DMS79 (cell line): ENCODE measurements around the gene SLC30A3.

ENCODE experiments used
- DNase-seq: peaks from one replicate; lab custom pipeline; 2025; lab: John Stamatoyannopoulos, UW

The SLC30A3 gene

GRCh38 chr2:27261241-27261925 is 1.5 kb downstream of the SLC30A3 start:
- DNase-seq = no peak

- no peak for DNase-seq
These were observed 4.8 kb downstream of the SLC30A3 start for GRCh38 chr2:27258051-27258450.

GRCh38 chr2:27256855-27257454 is 5.9 kb downstream of the SLC30A3 start:
- DNase-seq = no peak

DNA sequence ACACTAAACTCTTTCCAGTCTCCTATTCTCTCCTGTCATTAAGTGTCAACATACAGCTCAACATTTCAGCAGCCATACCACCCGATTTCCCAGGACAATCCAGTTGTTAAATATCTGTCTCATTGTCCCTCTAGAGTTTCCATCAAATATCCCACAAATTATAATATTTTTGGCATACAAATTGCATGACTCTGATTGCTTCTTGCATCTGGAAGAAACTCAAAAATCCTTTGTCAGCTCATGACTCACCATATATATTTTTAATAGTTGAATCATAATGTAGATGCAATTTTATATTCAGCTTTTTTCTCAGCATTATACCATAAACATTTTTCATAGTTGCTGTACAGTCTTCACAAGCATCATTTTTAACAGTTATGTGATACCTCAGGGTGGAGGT is 7.2 kb downstream of the SLC30A3 start:
- no peak for DNase-seq

- no peak for DNase-seq
These were observed 7.7 kb downstream of the SLC30A3 start for GRCh38 chr2:27255187-27255586.

DNA sequence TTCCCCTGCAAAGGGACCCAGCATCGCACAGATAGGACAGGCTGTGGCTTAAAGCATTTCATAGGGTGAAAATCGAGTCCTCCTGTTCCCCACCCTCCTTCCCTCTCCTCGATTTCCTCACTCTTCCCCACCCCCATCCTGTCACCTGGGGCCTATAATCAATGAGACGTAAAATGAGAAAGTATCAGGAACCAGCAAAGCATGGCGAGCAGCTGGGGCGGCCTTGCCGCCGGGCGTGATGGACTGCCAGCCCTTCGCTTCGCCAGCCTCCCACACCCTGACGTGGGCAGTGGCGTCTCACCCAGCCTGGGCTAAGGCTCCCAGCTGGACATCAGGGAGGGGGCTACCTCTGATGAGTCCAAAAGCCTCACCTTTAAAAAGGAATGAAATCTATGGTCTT is 11.1 kb downstream of the SLC30A3 start:
- DNase-seq = no peak

DNA sequence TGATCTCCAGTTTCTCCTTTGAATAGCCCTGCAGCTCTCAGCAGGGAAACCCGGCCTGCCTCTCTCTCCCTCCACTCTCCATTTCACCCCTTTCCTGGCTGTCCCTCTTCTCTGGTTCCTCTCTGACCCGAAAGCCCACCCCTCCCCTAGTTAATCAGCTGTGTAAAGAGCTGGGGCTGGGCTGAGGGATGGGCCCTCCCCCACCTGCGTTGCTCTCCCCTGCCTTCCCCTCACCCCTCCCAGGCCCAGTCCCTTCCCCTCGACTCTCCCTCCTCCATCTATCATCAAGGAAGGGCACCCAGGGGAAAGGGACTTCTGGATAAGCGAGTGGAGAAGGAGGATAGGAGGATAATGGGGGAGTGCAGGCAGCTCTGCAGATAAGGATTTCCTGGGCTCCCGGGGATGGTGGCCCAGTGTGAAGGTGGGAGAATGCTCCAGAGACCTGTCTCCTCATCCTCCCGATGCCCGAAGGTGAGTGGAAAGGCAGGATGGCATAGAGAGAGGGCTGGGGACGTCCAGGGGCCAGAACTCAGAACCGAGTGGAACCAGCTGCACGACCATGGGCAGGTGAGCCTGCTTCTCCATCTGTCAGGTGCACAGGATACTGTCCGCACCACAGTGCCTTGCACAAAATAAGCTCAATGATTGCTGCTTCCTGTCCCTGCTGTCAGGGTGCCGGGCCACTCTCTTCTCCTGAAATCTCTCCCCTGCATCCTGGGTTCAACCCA is 12.0 kb downstream of the SLC30A3 start:
- DNase-seq = no peak

- DNase-seq = no peak
These were observed 12.8 kb downstream of the SLC30A3 start for GRCh38 chr2:27249891-27250651.

DNA sequence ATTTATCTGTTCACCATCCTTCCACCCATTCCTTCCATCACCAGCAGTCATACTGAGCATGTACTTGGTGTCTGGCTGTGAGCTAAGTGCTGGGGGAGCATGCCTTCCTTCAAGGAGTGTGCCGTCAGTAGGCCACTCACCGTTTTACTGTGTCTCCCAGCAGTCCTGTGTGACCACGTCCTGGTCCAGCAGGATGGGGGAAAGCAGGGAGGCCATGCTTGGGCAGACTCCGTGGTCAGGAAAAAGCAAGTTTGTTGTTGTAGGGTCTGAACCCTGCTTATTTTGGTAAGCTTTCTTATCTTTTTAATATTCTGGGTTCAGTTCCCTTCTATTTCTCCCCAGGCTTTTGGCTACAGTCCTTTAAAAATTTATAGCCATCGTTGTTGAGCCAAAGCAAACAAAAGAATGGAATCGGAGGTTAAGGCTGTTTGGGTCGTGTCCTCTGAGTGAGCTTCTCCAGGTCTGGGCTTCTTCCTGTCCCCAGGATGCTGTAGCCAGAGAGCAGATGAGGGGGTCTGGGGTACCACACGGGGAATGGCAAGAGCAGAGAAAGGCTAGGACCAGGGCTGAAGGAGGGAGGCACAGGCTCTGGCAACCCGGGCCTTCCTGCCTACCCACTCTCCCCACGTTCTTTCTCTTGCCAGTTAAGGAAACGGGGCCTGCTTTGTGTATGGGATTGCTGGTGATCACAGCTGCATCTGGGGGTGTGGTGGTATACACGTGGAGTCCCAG is 13.5 kb downstream of the SLC30A3 start:
- no peak for DNase-seq

- DNase-seq = no peak
These were observed 15.0 kb downstream of the SLC30A3 start for GRCh38 chr2:27247893-27248292.

DNA sequence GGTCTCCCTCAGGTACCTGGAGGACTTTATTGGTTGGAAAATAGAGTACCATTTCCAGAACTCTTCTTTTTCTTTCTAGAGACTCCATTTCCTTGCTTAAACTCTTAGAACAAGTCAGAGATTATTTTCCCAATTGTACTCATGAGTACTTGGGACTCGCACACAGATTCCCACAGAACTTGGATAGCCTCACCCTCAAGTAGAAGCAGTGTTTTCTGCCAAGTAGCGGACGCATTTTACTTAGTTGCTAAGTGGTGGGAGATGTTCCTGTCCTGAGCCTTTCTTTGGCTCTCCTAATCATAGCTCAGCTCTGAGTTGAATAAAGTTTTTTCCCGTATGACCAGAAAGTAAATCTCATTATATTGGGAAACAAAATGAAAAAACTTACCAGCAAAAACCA is 17.2 kb downstream of the SLC30A3 start:
- DNase-seq = no peak

- DNase-seq = no peak
These were observed 17.7 kb downstream of the SLC30A3 start for GRCh38 chr2:27245116-27245515.

- no peak for DNase-seq
These were observed 19.3 kb downstream of the SLC30A3 start for GRCh38 chr2:27243391-27244130.

GRCh38 chr2:27242614-27242951 is 20.3 kb downstream of the SLC30A3 start:
- DNase-seq = no peak

GRCh38 chr2:27241761-27242613 is 20.9 kb downstream of the SLC30A3 start:
- no peak for DNase-seq

GRCh38 chr2:27240406-27240805 is 22.4 kb downstream of the SLC30A3 start:
- no peak for DNase-seq

- DNase-seq = no peak
These were observed 23.9 kb downstream of the SLC30A3 start for GRCh38 chr2:27238976-27239375.

DNA sequence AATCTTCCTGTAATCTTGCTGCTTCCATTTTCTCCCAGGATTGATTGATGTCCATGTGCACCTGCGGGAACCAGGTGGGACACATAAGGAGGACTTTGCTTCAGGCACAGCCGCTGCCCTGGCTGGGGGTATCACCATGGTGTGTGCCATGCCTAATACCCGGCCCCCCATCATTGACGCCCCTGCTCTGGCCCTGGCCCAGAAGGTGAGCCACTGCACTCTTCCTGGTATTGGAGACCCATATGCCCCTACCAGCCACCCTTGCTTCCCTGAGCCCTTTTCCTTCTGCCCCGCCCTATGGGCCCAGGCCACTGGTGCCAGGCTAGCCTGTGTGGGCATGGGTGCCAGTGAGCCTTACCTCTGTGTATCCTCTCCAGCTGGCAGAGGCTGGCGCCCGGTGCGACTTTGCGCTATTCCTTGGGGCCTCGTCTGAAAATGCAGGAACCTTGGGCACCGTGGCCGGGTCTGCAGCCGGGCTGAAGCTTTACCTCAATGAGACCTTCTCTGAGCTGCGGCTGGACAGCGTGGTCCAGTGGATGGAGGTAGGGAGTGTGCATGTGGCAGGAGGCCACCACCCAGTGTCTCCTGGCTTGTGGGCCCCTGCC is 25.4 kb downstream of the SLC30A3 start:
- no peak for DNase-seq

GRCh38 chr2:27236626-27237025 is 26.2 kb downstream of the SLC30A3 start:
- no peak for DNase-seq

DNA sequence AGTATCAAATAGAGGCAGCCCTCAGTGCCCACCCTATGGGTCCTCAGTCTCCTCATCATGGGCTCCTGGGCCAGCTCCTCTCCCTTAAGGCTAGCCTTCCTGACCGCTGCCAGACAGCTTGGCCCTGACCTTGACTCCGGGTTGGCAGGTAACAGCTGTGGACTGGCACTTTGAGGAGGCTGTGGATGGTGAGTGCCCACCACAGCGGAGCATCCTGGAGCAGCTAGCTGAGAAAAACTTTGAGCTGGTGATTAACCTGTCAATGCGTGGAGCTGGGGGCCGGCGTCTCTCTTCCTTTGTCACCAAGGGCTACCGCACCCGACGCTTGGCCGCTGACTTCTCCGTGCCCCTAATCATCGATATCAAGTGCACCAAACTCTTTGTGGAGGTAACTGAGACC is 26.7 kb downstream of the SLC30A3 start:
- DNase-seq = no peak
